H1 (cell line): ENCODE results near the gene SH3RF3. TPM values are rescaled to one million over a fixed set of nuclear protein-coding genes. Genes with fewer than 3 reads are reported as not detected.

Source experiments
- CTCF ChIA-PET: fragments of 300-600 bp; sonication (Branson Sonifier 250); formaldehyde crosslinking; loops from one replicate; lab custom pipeline; 2021; ENCODE audit not compliant: partially characterized antibody; lab: Charles Lee
- POLR2A ChIA-PET: fragments of 300-600 bp; sonication (Branson Sonifier 250); formaldehyde crosslinking; loops from one replicate; lab custom pipeline; 2021; ENCODE audit warnings: inconsistent platforms; ENCODE audit not compliant: partially characterized antibody; lab: Charles Lee
- DNase-seq, 2 experiments: peaks; one replicate each; pipeline versions ENCODE4 v3.0.0 to v3.0.0-alpha.2; 2010 to 2022; ENCODE audit warnings: low spot score in 2 of 2, low read depth in 1 of 2, mixed read lengths in 1 of 2
- FAIRE-seq: peaks from 2 replicates; lab custom pipeline; 2011; peaks lifted over from hg19 to GRCh38; lab: Jason Lieb, UNC
- H2AFZ ChIP-seq: 2 replicates; pipeline ENCODE4 v1.8.1; 2012; ENCODE audit warnings: low read length, inconsistent platforms
- H2AK5ac ChIP-seq: 2 replicates; pipeline ENCODE4 v1.6.1; 2013; ENCODE audit warnings: low read depth, low read length
- H2BK120ac ChIP-seq: replicated peaks from 2 replicates; pipeline ENCODE3; 2013; ENCODE audit warnings: low read depth, low read length, inconsistent platforms
- H2BK12ac ChIP-seq: 2 replicates; pipeline ENCODE4 v1.6.1; 2013; ENCODE audit warnings: low read depth, low read length
- H2BK15ac ChIP-seq: 2 replicates; pipeline ENCODE4 v1.6.1; 2013; ENCODE audit warnings: low read length
- H2BK20ac ChIP-seq: 2 replicates; pipeline ENCODE4 v1.6.1; 2013; ENCODE audit warnings: low read length
- H2BK5ac ChIP-seq: 2 replicates; pipeline ENCODE4 v1.6.1; 2013; ENCODE audit warnings: low read depth, low read length
- H3K14ac ChIP-seq: 2 replicates; pipeline ENCODE4 v1.6.1; 2013; ENCODE audit warnings: inconsistent platforms; ENCODE audit not compliant: insufficient read length
- H3K18ac ChIP-seq: 2 replicates; pipeline ENCODE4 v1.6.1; 2013; ENCODE audit warnings: low read length; ENCODE audit errors: extremely low read depth
- H3K23ac ChIP-seq: 2 replicates; pipeline ENCODE4 v1.6.1; 2013; ENCODE audit warnings: inconsistent platforms; ENCODE audit not compliant: insufficient read length
- H3K23me2 ChIP-seq: 2 replicates; pipeline ENCODE4 v1.6.1; 2013; ENCODE audit warnings: low read depth, low read length
- H3K27ac ChIP-seq: 2 replicates; pipeline ENCODE4 v1.6.1; 2011; ENCODE audit warnings: low read depth, low read length, inconsistent platforms
- H3K27me3 ChIP-seq, 4 experiments: replicated peaks in 1 of 4; 1 replicate in 1 of 4; 2 replicates in 3 of 4; pipeline versions ENCODE4 v1.6.1 to v1.8.1; 2011 to 2013; ENCODE audit warnings: low read length in 3 of 4, mild to moderate bottlenecking in 3 of 4, inconsistent platforms in 2 of 4, mixed read lengths in 2 of 4, moderate library complexity in 1 of 4; ENCODE audit not compliant: control insufficient read depth in 3 of 4, insufficient read depth in 3 of 4; ENCODE audit errors: extremely low read depth in 1 of 4
- H3K36me3 ChIP-seq, 4 experiments: 2 replicates each; pipeline versions ENCODE4 v1.6.1 to v1.8.1; 2011 to 2013; ENCODE audit warnings: mild to moderate bottlenecking in 4 of 4, low read length in 3 of 4, moderate library complexity in 2 of 4, control low read depth in 1 of 4, inconsistent platforms in 1 of 4; ENCODE audit not compliant: insufficient read depth in 4 of 4, control insufficient read depth in 2 of 4
- H3K4ac ChIP-seq: replicated peaks from 2 replicates; pipeline ENCODE3; 2013; ENCODE audit warnings: low read length, low read depth, mixed read lengths, inconsistent platforms; ENCODE audit not compliant: insufficient read length
- H3K4me1 ChIP-seq, 4 experiments: replicated peaks in 1 of 4; 1 replicate in 1 of 4; 2 replicates in 3 of 4; pipeline versions ENCODE4 v1.6.1 to v1.8.1; 2011 to 2013; ENCODE audit warnings: low read length in 3 of 4, inconsistent platforms in 2 of 4, mixed read lengths in 1 of 4; ENCODE audit not compliant: insufficient read depth in 4 of 4, control insufficient read depth in 3 of 4
- H3K4me2 ChIP-seq, 2 experiments: 2 replicates each; pipeline versions ENCODE4 v1.6.1 to v1.8.1; 2011 to 2013; ENCODE audit warnings: low read depth in 2 of 2, low read length in 2 of 2, control low read depth in 1 of 2, inconsistent platforms in 1 of 2, mild to moderate bottlenecking in 1 of 2; ENCODE audit not compliant: insufficient read depth in 1 of 2
- H3K4me3 ChIP-seq, 4 experiments: fragments of 200-600, 300-600 bp in 1 of 4; sonication (generic), shearing (Covaris generic), sonication (Bioruptor Twin) in 1 of 4; 2 replicates each; pipeline versions ENCODE4 v1.5.1 to v1.8.1; 2011 to 2016; ENCODE audit warnings: low read length in 4 of 4, low read depth in 3 of 4, control low read depth in 2 of 4, inconsistent platforms in 2 of 4, mild to moderate bottlenecking in 2 of 4, mixed read lengths in 1 of 4, moderate library complexity in 1 of 4; ENCODE audit not compliant: insufficient read depth in 2 of 4; ENCODE audit errors: extremely low read depth in 1 of 4
- H3K56ac ChIP-seq: replicated peaks from 2 replicates; pipeline ENCODE3; 2013; ENCODE audit warnings: low read depth, mild to moderate bottlenecking, mixed read lengths, low read length, inconsistent platforms; ENCODE audit not compliant: insufficient read length
- H3K79me1 ChIP-seq: 2 replicates; pipeline ENCODE4 v1.6.1; 2013; ENCODE audit warnings: low read depth, low read length, control low read depth
- H3K79me2 ChIP-seq, 2 experiments: 2 replicates each; pipeline versions ENCODE4 v1.6.1 to v1.8.1; 2012 to 2013; ENCODE audit warnings: low read length in 2 of 2, mild to moderate bottlenecking in 2 of 2, inconsistent platforms in 1 of 2; ENCODE audit not compliant: insufficient read depth in 2 of 2, control insufficient read depth in 1 of 2
- H3K9ac ChIP-seq, 4 experiments: replicated peaks in 1 of 4; 1 replicate in 1 of 4; 2 replicates in 3 of 4; pipeline versions ENCODE4 v1.6.1 to v1.8.1; 2011 to 2013; ENCODE audit warnings: low read depth in 3 of 4, low read length in 3 of 4, control low read depth in 2 of 4, mild to moderate bottlenecking in 2 of 4, moderate library complexity in 2 of 4, inconsistent platforms in 1 of 4; ENCODE audit errors: extremely low read depth in 1 of 4
- H3K9me3 ChIP-seq, 2 experiments: 2 replicates each; pipeline versions ENCODE4 v1.6.1 to v1.8.1; 2012 to 2013; ENCODE audit warnings: mild to moderate bottlenecking in 2 of 2, moderate library complexity in 2 of 2, control low read depth in 1 of 2, inconsistent platforms in 1 of 2, low read depth in 1 of 2, low read length in 1 of 2, mixed read lengths in 1 of 2; ENCODE audit not compliant: insufficient read depth in 2 of 2
- H4K20me1 ChIP-seq, 2 experiments: replicated peaks in 1 of 2; 2 replicates each; pipeline versions ENCODE3 to v1.8.1; 2011 to 2013; ENCODE audit warnings: inconsistent platforms in 2 of 2, low read length in 2 of 2, mild to moderate bottlenecking in 1 of 2; ENCODE audit not compliant: insufficient read depth in 2 of 2, control insufficient read depth in 1 of 2
- H4K5ac ChIP-seq: 2 replicates; pipeline ENCODE4 v1.6.1; 2013; ENCODE audit warnings: low read length, low read depth, mixed read lengths, inconsistent platforms; ENCODE audit not compliant: insufficient read length
- H4K8ac ChIP-seq: 2 replicates; pipeline ENCODE4 v1.8.0; 2013; ENCODE audit warnings: mild to moderate bottlenecking, moderate library complexity, low read length, inconsistent platforms; ENCODE audit not compliant: insufficient read depth; ENCODE audit errors: extremely low read depth
- H4K91ac ChIP-seq: replicated peaks from 2 replicates; pipeline ENCODE3; 2013; ENCODE audit warnings: low read length, mixed read lengths, inconsistent platforms; ENCODE audit not compliant: insufficient read length
- CHD2 ChIP-seq: IDR thresholded peaks from 2 replicates; pipeline ENCODE4 v1.6.1; 2012; ENCODE audit warnings: low read length, improper control_type of control experiment
- CREB1 ChIP-seq: IDR thresholded peaks from 2 replicates; pipeline ENCODE4 v1.6.1; 2012; ENCODE audit warnings: inconsistent platforms
- HDAC6 ChIP-seq: IDR thresholded peaks from one replicate; pipeline ENCODE4 v1.7.1; 2012; ENCODE audit warnings: low read depth, mild to moderate bottlenecking, inconsistent platforms, low read length, moderate library complexity
- PHF8 ChIP-seq: fragments of 200-600 bp; sonication (generic); conservative IDR thresholded peaks from 2 replicates; pipeline ENCODE4 v1.7.1; 2012; ENCODE audit warnings: low read depth, mild to moderate bottlenecking, inconsistent platforms, low read length, moderate library complexity
- POLR2AphosphoS5 ChIP-seq: IDR thresholded peaks from 2 replicates; pipeline ENCODE4 v1.6.1; 2011; ENCODE audit warnings: low read depth, low read length
- RNF2 ChIP-seq: fragments of 200-900, 300-1000 bp; sonication (generic); IDR thresholded peaks from 2 replicates; pipeline ENCODE4 v1.7.1; 2016; ENCODE audit warnings: borderline replicate concordance, low read depth, mild to moderate bottlenecking, antibody characterized with exemption, low read length; ENCODE audit not compliant: poor library complexity, severe bottlenecking; ENCODE audit errors: missing control alignments
- SIN3A ChIP-seq, 2 experiments: IDR thresholded peaks in 1 of 2; conservative IDR thresholded peaks in 1 of 2; 2 replicates each; pipeline ENCODE4 v1.6.1; 2011 to 2012; ENCODE audit warnings: low read length in 2 of 2, improper control_type of control experiment in 1 of 2, low read depth in 1 of 2, mild to moderate bottlenecking in 1 of 2
- TAF1 ChIP-seq: IDR thresholded peaks from 2 replicates; pipeline ENCODE4 v1.6.1; 2011; ENCODE audit warnings: mild to moderate bottlenecking, low read depth, low read length
- TAF7 ChIP-seq: optimal IDR thresholded peaks from 2 replicates; pipeline ENCODE3; 2011; ENCODE audit warnings: low read depth, mild to moderate bottlenecking, inconsistent platforms, low read length, moderate library complexity, borderline replicate concordance
- YY1 ChIP-seq: IDR thresholded peaks from 2 replicates; pipeline ENCODE4 v1.6.1; 2011; ENCODE audit warnings: low read depth, mild to moderate bottlenecking, low read length
- WGBS, 2 experiments: shearing (Covaris generic) in 1 of 2; methylation state at CpG; one replicate each; pipeline versions ENCODE4 v1.1.6 to v1.1.7; 2013 to 2015; ENCODE audit warnings: low lambda C conversion rate in 2 of 2, mixed read lengths in 2 of 2, inconsistent platforms in 1 of 2, low coverage in 1 of 2, missing lambda C conversion rate in 1 of 2; ENCODE audit not compliant: insufficient replicate concordance in 2 of 2, insufficient coverage in 1 of 2, insufficient read length in 1 of 2; ENCODE audit errors: extremely low coverage in 1 of 2, missing lambda C conversion rate in 1 of 2; 5-methylcytosine and 5-hydroxymethylcytosine counted together
- polyA plus RNA-seq, 7 experiments: library from polyadenylated mRNA; depleted of rRNA in 3 of 7; stranded (reverse) in 5 of 7; unstranded in 2 of 7; fragments of >200 nt in 5 of 7; fragments of 200-250 nt in 2 of 7; gene quantifications; 1 replicate in 5 of 7; 2 replicates in 1 of 7; 4 replicates in 1 of 7; pipeline versions ENCODE4 v1.2.1 to v1.2.3, GENCODE V29; 2011 to 2013; ENCODE audit warnings: missing spikeins in 2 of 7, mixed read lengths in 2 of 7
- total RNA-seq: library from RNA; stranded (reverse); fragmentation: NEBNext Ultra II Directional; extraction: Animal tissue kit (Norgen Biotek cat#: 25700); gene quantifications from 2 replicates; pipeline ENCODE4 v1.2.1, GENCODE V29; 2021

Gene SH3RF3
- total and polyA plus RNA-seq, 2 of the 8 experiments (the other 6 are each of a cell fraction or from before 2014, with no cell fraction given) = 0.11 to 0.65 TPM

DNA sequence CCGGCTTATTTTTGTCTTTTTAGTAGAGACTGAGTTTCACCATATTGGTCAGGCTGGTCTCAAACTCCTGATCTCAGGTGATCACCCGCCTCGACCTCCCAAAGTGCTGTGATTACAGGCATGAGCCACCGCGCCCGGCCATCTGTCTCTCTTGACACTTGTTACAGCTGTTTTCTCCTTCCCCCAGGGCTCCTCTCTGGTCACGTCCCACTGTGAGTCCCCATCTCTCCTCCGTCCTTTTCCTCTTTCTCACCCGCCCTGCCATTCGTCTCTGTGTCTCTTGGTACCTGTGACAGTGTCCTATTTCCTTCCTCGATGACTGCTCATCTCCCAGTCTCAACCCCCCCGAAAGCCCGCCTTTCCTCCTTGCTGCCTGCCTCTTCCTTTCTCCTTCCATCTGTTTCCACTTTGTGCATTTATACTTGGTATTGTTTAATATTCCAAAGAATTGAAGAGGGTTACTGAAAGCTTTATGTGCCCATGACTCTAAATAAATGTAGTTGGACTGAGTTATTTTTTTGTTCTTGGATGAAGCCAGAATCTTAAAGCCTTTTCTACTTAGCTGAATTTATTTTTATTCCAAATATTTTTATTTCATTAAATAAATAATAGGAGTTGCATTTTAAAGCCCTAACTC, 241.5 kb downstream of the SH3RF3 start:
- ChIA-PET CTCF (no interaction called here), POLR2A (no interaction called here)
- no peaks in the 10 kb centered on the region for H3K23me2 ChIP-seq
- H4K91ac ChIP-seq = no peak overlapping the region
- no peak overlapping the region for H2AK5ac ChIP-seq
- no peaks in the 10 kb centered on the region for H3K79me2 ChIP-seq
- H3K79me1 ChIP-seq = no peaks in the 10 kb centered on the region
- H4K20me1 ChIP-seq = no peaks in the 10 kb centered on the region
- no peak overlapping the region for H2BK12ac ChIP-seq
- no peak overlapping the region for H2BK20ac ChIP-seq
- 93% methylated on average over 13 of the region's 13 CpGs; no CpG with 5 or more reads in 1 of the 2 experiments for WGBS, 2 experiments
- FAIRE-seq (no peak), DNase-seq (peak in 1 of 2 experiments; percentile 22)
- no peak overlapping the region for H3K27ac ChIP-seq
- H2BK120ac ChIP-seq = no peak overlapping the region
- H3K14ac ChIP-seq = no peak overlapping the region
- no peak overlapping the region for H3K56ac ChIP-seq
- H2BK5ac ChIP-seq = no peak overlapping the region
- H3K9ac ChIP-seq = no peak overlapping the region
- H3K18ac ChIP-seq = no peak overlapping the region
- H3K27me3 ChIP-seq = no peaks in the 10 kb centered on the region
- no peak overlapping the region for H3K23ac ChIP-seq
- H3K4me2 ChIP-seq = no peak overlapping the region
- no peaks in the 10 kb centered on the region for H3K36me3 ChIP-seq
- H3K9me3 ChIP-seq = no peaks in the 10 kb centered on the region
- H3K4ac ChIP-seq = no peak overlapping the region
- no peaks in the 10 kb centered on the region for H3K4me1 ChIP-seq
- H4K5ac ChIP-seq = no peak overlapping the region
- H3K4me3 ChIP-seq = no peak overlapping the region
- H2AFZ ChIP-seq = no peak overlapping the region
- no peak overlapping the region for H4K8ac ChIP-seq
- no peak overlapping the region for H2BK15ac ChIP-seq
- TF ChIP-seq PHF8 (no peak), POLR2AphosphoS5 (no peak), YY1 (no peak), CHD2 (no peak), RNF2 (no peak), SIN3A (conservative IDR thresholded peaks at IDR 0.05 in 1 of 2, IDR thresholded peaks at IDR 0.05 in 1 of 2; ENCODE audit: low read depth in 1 of 2, low read length in 2 of 2) (no peak), TAF7 (no peak), HDAC6 (no peak), CREB1 (no peak), TAF1 (no peak)
